22Rv1 (cell line): ENCODE data around the gene SLC13A2.
"Not testable (repeated sequence)": the region's sequence is repeated elsewhere in the genome, so short reads cannot be mapped to it uniquely, and the experiment has no call there.

Source experiments
- CTCF ChIP-seq: fragments of 450-650 bp; IDR thresholded peaks from 2 replicates; pipeline ENCODE4 v1.5.1; 2017; ENCODE audit warnings: mild to moderate bottlenecking
- ZFX ChIP-seq: fragments of 450-650 bp; IDR thresholded peaks from 2 replicates; pipeline ENCODE4 v1.6.1; 2017; ENCODE audit warnings: antibody characterized with exemption, borderline replicate concordance

DNA sequence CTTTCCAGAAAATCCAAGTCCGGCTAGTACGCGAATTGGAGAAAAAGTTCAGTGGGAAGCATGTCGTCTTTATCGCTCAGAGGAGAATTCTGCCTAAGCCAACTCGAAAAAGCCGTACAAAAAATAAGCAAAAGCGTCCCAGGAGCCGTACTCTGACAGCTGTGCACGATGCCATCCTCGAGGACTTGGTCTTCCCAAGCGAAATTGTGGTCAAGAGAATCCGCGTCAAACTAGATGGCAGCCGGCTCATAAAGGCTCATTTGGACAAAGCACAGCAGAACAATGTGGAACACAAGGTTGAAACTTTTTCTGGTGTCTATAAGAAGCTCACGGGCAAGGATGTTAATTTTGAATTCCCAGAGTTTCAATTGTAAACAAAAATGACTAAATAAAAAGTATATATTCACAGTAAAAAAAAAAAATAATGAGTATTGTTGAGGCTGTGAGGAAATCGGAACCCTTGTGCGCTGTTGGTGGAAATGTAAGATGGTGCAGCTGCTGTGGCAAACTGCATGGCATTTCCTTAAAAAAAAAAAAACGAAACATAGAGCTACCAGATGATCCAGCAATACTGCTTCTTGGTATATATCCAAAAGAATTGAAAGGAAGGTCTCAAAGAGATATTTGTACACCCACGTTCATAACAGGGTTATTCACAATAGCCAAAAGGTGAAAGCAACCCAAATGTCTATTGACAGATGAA is 5.3 kb upstream of the SLC13A2 start:
- TF ChIP-seq CTCF, ZFX: not testable (repeated sequence)
